ENCODE data around the gene FAM53B. TPM values are rescaled to one million over a fixed set of nuclear protein-coding genes. Genes with fewer than 3 reads are reported as not detected.

The FAM53B gene
- total RNA-seq, 4 donors from 2014 or later = 25.2 to 43.3 (median 34.7) TPM

- Histone ChIP-seq H3K4me1 (peaks cover 70 to 74% (median 73%) of the 10 kb centered on the region in 4 donors), H3K27ac (replicated peaks in 1 of 4) (peak overlapping the region in 2 of 4 donors; percentile 59 to 62), H3K36me3 (no peaks in the 10 kb centered on the region), H3K4me3 (no peak overlapping the region), H3K27me3 (no peaks in the 10 kb centered on the region), H3K9me3 (no peaks in the 10 kb centered on the region)
- no peak for DNase-seq (ENCODE audit: extremely low spot score)
- 97% methylated on average over 5 of the region's 5 CpGs for WGBS
- TF ChIP-seq, protein P1, sequence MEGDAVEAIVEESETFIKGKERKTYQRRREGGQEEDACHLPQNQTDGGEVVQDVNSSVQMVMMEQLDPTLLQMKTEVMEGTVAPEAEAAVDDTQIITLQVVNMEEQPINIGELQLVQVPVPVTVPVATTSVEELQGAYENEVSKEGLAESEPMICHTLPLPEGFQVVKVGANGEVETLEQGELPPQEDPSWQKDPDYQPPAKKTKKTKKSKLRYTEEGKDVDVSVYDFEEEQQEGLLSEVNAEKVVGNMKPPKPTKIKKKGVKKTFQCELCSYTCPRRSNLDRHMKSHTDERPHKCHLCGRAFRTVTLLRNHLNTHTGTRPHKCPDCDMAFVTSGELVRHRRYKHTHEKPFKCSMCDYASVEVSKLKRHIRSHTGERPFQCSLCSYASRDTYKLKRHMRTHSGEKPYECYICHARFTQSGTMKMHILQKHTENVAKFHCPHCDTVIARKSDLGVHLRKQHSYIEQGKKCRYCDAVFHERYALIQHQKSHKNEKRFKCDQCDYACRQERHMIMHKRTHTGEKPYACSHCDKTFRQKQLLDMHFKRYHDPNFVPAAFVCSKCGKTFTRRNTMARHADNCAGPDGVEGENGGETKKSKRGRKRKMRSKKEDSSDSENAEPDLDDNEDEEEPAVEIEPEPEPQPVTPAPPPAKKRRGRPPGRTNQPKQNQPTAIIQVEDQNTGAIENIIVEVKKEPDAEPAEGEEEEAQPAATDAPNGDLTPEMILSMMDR (IDR thresholded peaks at IDR 0.05) = no peak
- intact Hi-C loops (cut with DNase I) = loop anchor here (5.0 kb wide), 1 partner anchor 112 kb away; the partner anchor contains the start of gene FAM53B
These were observed 113.6 kb downstream of the FAM53B start for GRCh38 chr10:124630551-124630950.

DNA sequence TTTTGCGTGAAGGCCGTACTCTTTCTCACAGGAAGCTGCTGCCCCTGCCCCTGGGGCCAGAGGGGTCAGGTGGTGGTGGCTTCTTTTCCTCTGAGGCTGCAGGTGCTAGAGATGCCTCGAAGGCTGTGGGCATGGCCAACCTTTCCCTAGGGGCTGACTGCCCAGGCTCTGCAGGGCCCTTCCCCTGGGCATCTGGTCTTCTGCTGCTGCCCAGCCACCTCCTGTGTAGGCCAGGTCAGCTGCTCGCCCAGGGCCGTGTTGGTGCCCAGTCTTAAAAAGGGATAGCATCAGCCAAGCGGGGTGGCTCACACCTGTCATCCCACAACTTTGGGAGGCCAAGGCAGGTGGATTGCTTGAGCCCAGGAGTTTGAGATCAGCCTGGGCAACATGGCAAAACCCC, 114.3 kb downstream of the FAM53B start:
- 86% methylated on average over 4 of the region's 6 CpGs for WGBS
- peaks cover 75 to 81% (median 76%) of the 10 kb centered on the region in 4 donors for H3K4me1 ChIP-seq
- intact Hi-C loops (cut with DNase I) = loop anchor here (5.0 kb wide), 2 partner anchors 88 to 112 kb away; partner anchors contain the start of gene FAM53B
- H3K27ac ChIP-seq (replicated peaks in 1 of 4) = peak overlapping the region; percentile 24 to 59 (median 44)
- no peaks in the 10 kb centered on the region for H3K36me3 ChIP-seq
- no peak for DNase-seq (ENCODE audit: extremely low spot score)
- TF ChIP-seq POLR2AphosphoS5 (IDR thresholded peaks at IDR 0.05) (no peak), POLR2A (IDR thresholded peaks at IDR 0.05; ENCODE audit: low read depth) (no peak), EP300 (IDR thresholded peaks at IDR 0.05) (no peak)
- TF ChIP-seq, protein P1 (IDR thresholded peaks at IDR 0.05) = no peak
- no peak overlapping the region for H3K4me3 ChIP-seq
- no peaks in the 10 kb centered on the region for H3K9me3 ChIP-seq
- H3K27me3 ChIP-seq = no peaks in the 10 kb centered on the region

- 75% methylated on average over 6 of the region's 6 CpGs for WGBS
- intact Hi-C loops (cut with DNase I) = loop anchor here (5.0 kb wide), 1 partner anchor 87 kb away; no protein-coding TSS in a partner anchor
- H3K36me3 ChIP-seq = peaks cover 0 to 1% (median 0%) of the 10 kb centered on the region in 4 donors
- DNase-seq (ENCODE audit: extremely low spot score) = no peak
- peaks cover 75 to 83% (median 78%) of the 10 kb centered on the region in 4 donors for H3K4me1 ChIP-seq
- no peak for TF ChIP-seq EP300 (IDR thresholded peaks at IDR 0.05)
- no peak for TF ChIP-seq POLR2A (IDR thresholded peaks at IDR 0.05; ENCODE audit: low read depth)
- TF ChIP-seq POLR2AphosphoS5 (IDR thresholded peaks at IDR 0.05) = no peak
- TF ChIP-seq, protein P1 (IDR thresholded peaks at IDR 0.05) = no peak
- no peaks in the 10 kb centered on the region for H3K27me3 ChIP-seq
- H3K4me3 ChIP-seq = no peak overlapping the region
- peak overlapping the region; percentile 26 to 59 (median 44) for H3K27ac ChIP-seq (replicated peaks in 1 of 4)
- no peaks in the 10 kb centered on the region for H3K9me3 ChIP-seq
These were observed 114.8 kb downstream of the FAM53B start for GRCh38 chr10:124629415-124629814.

DNA sequence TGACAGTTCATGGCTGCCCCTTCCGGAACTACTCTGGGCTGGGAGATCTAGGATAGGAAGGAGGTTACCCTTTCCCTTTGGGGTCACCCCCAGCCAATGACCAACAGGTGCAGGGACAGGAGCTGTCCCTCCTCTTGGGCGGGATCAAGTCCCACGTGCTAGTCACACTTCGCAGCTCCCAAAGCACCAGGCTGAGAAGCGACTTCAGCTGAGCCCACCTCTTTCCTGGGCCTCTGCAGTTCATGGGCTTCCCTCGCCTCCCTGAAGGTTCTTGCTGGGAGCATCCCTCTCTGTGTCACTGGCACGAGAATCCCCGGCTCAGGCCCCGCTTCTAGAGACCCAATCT, 115.5 kb downstream of the FAM53B start:
- Histone ChIP-seq H3K4me1 (peaks cover 75 to 83% (median 78%) of the 10 kb centered on the region in 4 donors), H3K9me3 (no peaks in the 10 kb centered on the region), H3K27ac (replicated peaks in 1 of 4) (peak overlapping the region; percentile 26 to 59 (median 41)), H3K4me3 (no peak overlapping the region), H3K36me3 (peaks cover 0 to 5% (median 2%) of the 10 kb centered on the region in 4 donors), H3K27me3 (no peaks in the 10 kb centered on the region)
- 91% methylated on average over 8 of the region's 9 CpGs for WGBS
- TF ChIP-seq, protein P1 (IDR thresholded peaks at IDR 0.05) = no peak
- no peak for TF ChIP-seq POLR2AphosphoS5 (IDR thresholded peaks at IDR 0.05)
- no peak for TF ChIP-seq POLR2A (IDR thresholded peaks at IDR 0.05; ENCODE audit: low read depth)
- no peak for DNase-seq (ENCODE audit: extremely low spot score)
- intact Hi-C loops (cut with DNase I) = loop anchor here (5.0 kb wide), 1 partner anchor 86 kb away; no protein-coding TSS in a partner anchor

Data from esophagus muscularis mucosa (tissue), 4 donors.